Kidney capillary endothelial cell (primary cell): ENCODE data around the gene CDKN2C.
A peak's percentile ranks its signal among the peaks of the same experiment; 100 is the strongest.
"Not testable (repeated sequence)": the region's sequence is repeated elsewhere in the genome, so short reads cannot be mapped to it uniquely, and the experiment has no call there.

Source experiments
- DNase-seq: peaks from one replicate; pipeline ENCODE4 v3.0.0-alpha.2; 2018; ENCODE audit warnings: low spot score

The CDKN2C gene

GRCh38 chr1:50969611-50970508 lies at the start of gene CDKN2C:
TSS of gene CDKN2C (plus strand) at chr1:50970245. CDS start at chr1:50970369, 124 bp downstream.
- no peak for DNase-seq

GRCh38 chr1:50920409-50920808 lies 49.6 kb upstream of the CDKN2C start:
- no peak for DNase-seq

- DNase-seq = no peak
Observed at GRCh38 chr1:50921029-50921428, 49.0 kb upstream of the CDKN2C start.

- DNase-seq = no peak
Observed at GRCh38 chr1:50923564-50923963, 46.5 kb upstream of the CDKN2C start.

- peak; percentile 34 for DNase-seq
Observed at GRCh38 chr1:50929376-50929958, 40.6 kb upstream of the CDKN2C start.

- DNase-seq = no peak
Observed at GRCh38 chr1:50930193-50930592, 39.9 kb upstream of the CDKN2C start.

GRCh38 chr1:50930965-50931737 lies 38.9 kb upstream of the CDKN2C start:
- no peak for DNase-seq

- DNase-seq = not testable (repeated sequence)
Observed at GRCh38 chr1:50932043-50932442, 38.0 kb upstream of the CDKN2C start.

GRCh38 chr1:50933770-50934169 lies 36.3 kb upstream of the CDKN2C start:
- not testable (repeated sequence) for DNase-seq

- no peak for DNase-seq
Observed at GRCh38 chr1:50934838-50935237, 35.2 kb upstream of the CDKN2C start.

GRCh38 chr1:50935276-50935675 lies 34.8 kb upstream of the CDKN2C start:
- DNase-seq = not testable (repeated sequence)

GRCh38 chr1:50936321-50936720 lies 33.7 kb upstream of the CDKN2C start:
- no peak for DNase-seq

- no peak for DNase-seq
Observed at GRCh38 chr1:50940291-50940690, 29.8 kb upstream of the CDKN2C start.

- DNase-seq = no peak
Observed at GRCh38 chr1:50942334-50942733, 27.7 kb upstream of the CDKN2C start.

- no peak for DNase-seq
Observed at GRCh38 chr1:50949286-50949982, 20.6 kb upstream of the CDKN2C start.

GRCh38 chr1:50950396-50950795 lies 19.6 kb upstream of the CDKN2C start:
- no peak for DNase-seq

GRCh38 chr1:50952566-50952965 lies 17.5 kb upstream of the CDKN2C start:
- not testable (repeated sequence) for DNase-seq

- DNase-seq = no peak
Observed at GRCh38 chr1:50955116-50955515, 14.9 kb upstream of the CDKN2C start.

- DNase-seq = no peak
Observed at GRCh38 chr1:50959303-50959912, 10.6 kb upstream of the CDKN2C start.

- peak; percentile 92 for DNase-seq
Observed at GRCh38 chr1:50959913-50960844, 9.9 kb upstream of the CDKN2C start, which contains the start of gene FAF1. TSS of gene FAF1 (minus strand) at chr1:50960267. CDS start at chr1:50959811, 456 bp downstream.
